Keratinocyte (primary cell): ENCODE measurements around the gene TPCN2.

Experiments
- CTCF ChIP-seq, 3 experiments: IDR thresholded peaks in 1 of 3; conservative IDR thresholded peaks in 1 of 3; optimal IDR thresholded peaks in 1 of 3; 2 replicates in 2 of 3; 3 replicates in 1 of 3; pipeline versions ENCODE3 to v1.5.1; 2011; ENCODE audit warnings: low read length in 3 of 3, mild to moderate bottlenecking in 3 of 3, moderate library complexity in 2 of 3, control low read depth in 1 of 3, inconsistent platforms in 1 of 3; ENCODE audit not compliant: insufficient read depth in 2 of 3; ENCODE audit errors: extremely low read depth in 1 of 3
- EZH2 ChIP-seq: IDR thresholded peaks from one replicate; pipeline ENCODE4 v1.6.1; 2012; ENCODE audit warnings: inconsistent platforms, mild to moderate bottlenecking, low read length, moderate library complexity

- no peak for TF ChIP-seq CTCF (optimal IDR thresholded peaks at IDR 0.05 in 1 of 3, IDR thresholded peaks at IDR 0.05 in 1 of 3, conservative IDR thresholded peaks at IDR 0.05 in 1 of 3; ENCODE audit: extremely low read depth in 1 of 3, insufficient read depth in 2 of 3, low read length in 3 of 3)
- TF ChIP-seq EZH2: no peak
Observed at GRCh38 chr11:69087811-69088210, 39.1 kb downstream of the TPCN2 start.
